Endothelial cell of umbilical vein (primary cell): ENCODE measurements around the gene CTU1. TPM values are rescaled to one million over a fixed set of nuclear protein-coding genes. Genes with fewer than 3 reads are reported as not detected.

Experiments used
- BruUV-seq: library from RNA; stranded (reverse); fragments of 400-500 nt; replicated peaks from 2 replicates; lab custom pipeline; 2021; lab: Mats Ljungman, UMichigan
- CTCF ChIA-PET: fragments of 300-600, 350-600 bp; sonication (Branson Sonifier 250); formaldehyde crosslinking; loops from one replicate; lab custom pipeline; 2021; ENCODE audit warnings: antibody characterized with exemption, inconsistent platforms; lab: Charles Lee
- POLR2A ChIA-PET: fragments of 300-600, 350-600 bp; sonication (Branson Sonifier 250); formaldehyde crosslinking; loops from one replicate; lab custom pipeline; 2021; ENCODE audit warnings: antibody characterized with exemption, inconsistent platforms; lab: Charles Lee
- DNase-seq: peaks from one replicate; pipeline ENCODE4 v3.0.0-alpha.2; 2011; ENCODE audit warnings: low read depth, low spot score
- FAIRE-seq: peaks from 2 replicates; lab custom pipeline; 2011; peaks lifted over from hg19 to GRCh38; lab: Jason Lieb, UNC
- H2AFZ ChIP-seq: 2 replicates; pipeline ENCODE4 v1.6.0; 2012; ENCODE audit warnings: low read depth, low read length, control low read depth, inconsistent platforms
- H3K27ac ChIP-seq: 2 replicates; pipeline ENCODE4 v1.5.1; 2011; ENCODE audit warnings: low read depth, mild to moderate bottlenecking, control low read depth, low read length, moderate library complexity; ENCODE audit not compliant: insufficient read depth
- H3K27me3 ChIP-seq, 2 experiments: 2 replicates each; pipeline versions ENCODE4 v1.6.0 to v1.6.1; 2011; ENCODE audit warnings: low read length in 2 of 2, mixed read lengths in 1 of 2; ENCODE audit not compliant: control insufficient read depth in 2 of 2, insufficient read depth in 2 of 2
- H3K36me3 ChIP-seq, 2 experiments: 2 replicates in 1 of 2; 3 replicates in 1 of 2; pipeline ENCODE4 v1.5.1; 2011; ENCODE audit warnings: low read length in 2 of 2, mild to moderate bottlenecking in 1 of 2, moderate library complexity in 1 of 2; ENCODE audit not compliant: control insufficient read depth in 2 of 2, insufficient read depth in 2 of 2; ENCODE audit errors: extremely low read depth in 1 of 2
- H3K4me1 ChIP-seq: 3 replicates; pipeline ENCODE4 v1.5.1; 2011; ENCODE audit warnings: mild to moderate bottlenecking, low read length; ENCODE audit not compliant: control insufficient read depth, insufficient read depth; ENCODE audit errors: extremely low read depth
- H3K4me2 ChIP-seq: 2 replicates; pipeline ENCODE4 v1.6.1; 2011; ENCODE audit warnings: low read length, control low read depth, mixed read lengths; ENCODE audit not compliant: insufficient read depth
- H3K4me3 ChIP-seq, 3 experiments: fragments of 200-600 bp in 1 of 3; sonication (generic), shearing (Covaris generic) in 1 of 3; replicated peaks in 1 of 3; 2 replicates each; pipeline ENCODE4 v1.5.1; 2011 to 2016; ENCODE audit warnings: control low read depth in 3 of 3, low read length in 3 of 3, mild to moderate bottlenecking in 2 of 3, inconsistent platforms in 1 of 3, low read depth in 1 of 3, moderate library complexity in 1 of 3; ENCODE audit not compliant: insufficient read depth in 1 of 3
- H3K79me2 ChIP-seq: 2 replicates; pipeline ENCODE4 v1.6.0; 2012; ENCODE audit warnings: low read length, inconsistent platforms; ENCODE audit not compliant: control insufficient read depth, insufficient read depth
- H3K9ac ChIP-seq: replicated peaks from 2 replicates; pipeline ENCODE3; 2011; ENCODE audit warnings: low read length, control low read depth; ENCODE audit not compliant: insufficient read depth; ENCODE audit errors: extremely low read depth
- H3K9me1 ChIP-seq: replicated peaks from 3 replicates; pipeline ENCODE4 v1.6.0; 2011; ENCODE audit warnings: mild to moderate bottlenecking, low read length; ENCODE audit not compliant: control insufficient read depth, insufficient read depth; ENCODE audit errors: extremely low read depth
- H3K9me3 ChIP-seq: replicated peaks from 2 replicates; pipeline ENCODE4 v1.5.1; 2012; ENCODE audit warnings: low read length, inconsistent platforms; ENCODE audit not compliant: control insufficient read depth, insufficient read depth
- H4K20me1 ChIP-seq: replicated peaks from 2 replicates; pipeline ENCODE3; 2011; ENCODE audit warnings: mild to moderate bottlenecking, low read length; ENCODE audit not compliant: control insufficient read depth, insufficient read depth; ENCODE audit errors: extremely low read depth
- CTCF ChIP-seq, 2 donors: IDR thresholded peaks; 1 replicate in 1 of 2; 2 replicates in 1 of 2; pipeline ENCODE4 v1.5.1; 2011; ENCODE audit warnings: low read length in 2 of 2, mild to moderate bottlenecking in 2 of 2, moderate library complexity in 2 of 2, control low read depth in 1 of 2, inconsistent platforms in 1 of 2, low read depth in 1 of 2; ENCODE audit not compliant: insufficient read depth in 1 of 2; ENCODE audit errors: extremely low read depth in 1 of 2
- EZH2 ChIP-seq: IDR thresholded peaks from 2 replicates; pipeline ENCODE4 v1.6.1; 2012; ENCODE audit warnings: borderline replicate concordance, low read depth, mild to moderate bottlenecking, moderate library complexity, low read length, inconsistent platforms; ENCODE audit not compliant: severe bottlenecking
- FOS ChIP-seq: IDR thresholded peaks from 2 replicates; pipeline ENCODE4 v1.6.1; 2011; ENCODE audit warnings: mild to moderate bottlenecking, low read length, moderate library complexity, borderline replicate concordance; ENCODE audit not compliant: insufficient read depth
- GATA2 ChIP-seq: IDR thresholded peaks from 2 replicates; pipeline ENCODE4 v1.7.0; 2011; ENCODE audit warnings: low read depth, mild to moderate bottlenecking, moderate library complexity, mixed read lengths, low read length; ENCODE audit not compliant: insufficient read length, insufficient read depth
- JUN ChIP-seq: IDR thresholded peaks from 2 replicates; pipeline ENCODE4 v1.6.1; 2011; ENCODE audit warnings: borderline replicate concordance, low read depth; ENCODE audit not compliant: insufficient read length, insufficient read depth
- MAX ChIP-seq: IDR thresholded peaks from 2 replicates; pipeline ENCODE4 v1.6.1; 2011; ENCODE audit not compliant: insufficient read depth, insufficient read length
- MYC ChIP-seq: IDR thresholded peaks from one replicate; pipeline ENCODE4 v1.6.1; 2011; ENCODE audit warnings: mild to moderate bottlenecking, low read depth, low read length
- POLR2A ChIP-seq: IDR thresholded peaks from 2 replicates; pipeline ENCODE4 v1.6.1; 2012; ENCODE audit warnings: low read depth, mild to moderate bottlenecking, control low read depth, low read length
- POLR2AphosphoS5 ChIP-seq: IDR thresholded peaks from 2 replicates; pipeline ENCODE4 v1.6.1; 2012; ENCODE audit warnings: low read depth, mild to moderate bottlenecking, control low read depth, low read length, moderate library complexity; ENCODE audit not compliant: insufficient read depth
- dilution Hi-C: fragments of 300-500 bp; cut with MboI; formaldehyde crosslinking; loops from one replicate; pipeline ENCODE4 v1.15.0; 2019; ENCODE audit warnings: low sequenced_read_pairs; ENCODE audit not compliant: extremely low pct_ligation_motif_present
- intact Hi-C: fragments of 100-400 bp; cut with micrococcal nuclease; formaldehyde crosslinking; loops from one replicate; pipeline ENCODE4 v1.10.0; 2022
- polyA plus RNA-seq, 4 experiments: library from polyadenylated mRNA; depleted of rRNA in 3 of 4; stranded (reverse) in 3 of 4; unstranded in 1 of 4; fragments of >200 nt; gene quantifications; 2 replicates each; pipeline versions ENCODE4 v1.2.1 to v1.2.3, GENCODE V29; 2011 to 2012; ENCODE audit warnings: missing spikeins in 1 of 4
- total RNA-seq: library from RNA; stranded (reverse); gene quantifications from 2 replicates; pipeline ENCODE4 v1.2.3, GENCODE V29; 2021

Gene CTU1
- total and polyA plus RNA-seq, 2 donors (not counting 3 experiments of a cell fraction or from before 2014, with no cell fraction given): 6.1 to 8.7 TPM

GRCh38 chr19:51082611-51083010 is 25.6 kb downstream of the CTU1 start, which contains the start of gene KLK14:
TSS of gene KLK14 (minus strand) at chr19:51082887. CDS start at chr19:51082614, 273 bp downstream.
- Histone ChIP-seq H3K4me3 (no peak within 1 kb of the TSS), H3K79me2 (no peaks in the 10 kb centered on the region), H3K9me3 (no peaks in the 10 kb centered on the region), H3K9me1 (no peaks in the 10 kb centered on the region), H3K27ac (no peak within 1 kb of the TSS), H2AFZ (no peak within 1 kb of the TSS), H4K20me1 (no peaks in the 10 kb centered on the region), H3K4me2 (no peak within 1 kb of the TSS), H3K9ac (no peak within 1 kb of the TSS), H3K4me1 (no peaks in the 10 kb centered on the region), H3K27me3 (no peaks in the 10 kb centered on the region), H3K36me3 (no peaks in the 10 kb centered on the region)
- intact Hi-C loops (loop anchor here (2.0 kb wide), 1 partner anchor 72 kb away; no protein-coding TSS in a partner anchor), dilution Hi-C loops (no loop called here)
- no TSS peak for BruUV-seq
- ChIA-PET POLR2A (no interaction called here), CTCF (no interaction called here)
- DNase-seq: no peak
- TF ChIP-seq MYC (no peak), GATA2 (no peak), CTCF (IDR thresholded peaks at IDR 0.05; ENCODE audit: extremely low read depth in 1 of 2, insufficient read depth in 1 of 2, low read depth in 1 of 2, low read length in 2 of 2) (no peak), MAX (no peak), JUN (no peak), FOS (no peak), POLR2AphosphoS5 (no peak), POLR2A (no peak), EZH2 (no peak)
- FAIRE-seq: no peak
